ENCODE measurements around the gene MAP4.

The MAP4 gene

GRCh38 chr3:48047841-48048464, 31.7 kb upstream of the MAP4 start:
- in situ Hi-C loops (cut with MboI; ENCODE audit: low pct_unique_long_range_greater_than_20kb, low sequenced_read_pairs, unreplicated experiment), result no loop called here
- no peak for TF ChIP-seq CTCF (IDR thresholded peaks at IDR 0.05; ENCODE audit: extremely low read depth, insufficient read depth, missing control alignments)
- DNase-seq (ENCODE audit: low spot score), result no peak

GRCh38 chr3:48042071-48042760, 26.0 kb upstream of the MAP4 start:
- in situ Hi-C loops (cut with MboI; ENCODE audit: low pct_unique_long_range_greater_than_20kb, low sequenced_read_pairs, unreplicated experiment), result no loop called here
- DNase-seq (ENCODE audit: low spot score), result no peak
- TF ChIP-seq CTCF (IDR thresholded peaks at IDR 0.05; ENCODE audit: extremely low read depth, insufficient read depth, missing control alignments), result no peak

- no peak for TF ChIP-seq CTCF (IDR thresholded peaks at IDR 0.05; ENCODE audit: extremely low read depth, insufficient read depth, missing control alignments)
- no peak for DNase-seq (ENCODE audit: low spot score)
- in situ Hi-C loops (cut with MboI; ENCODE audit: low pct_unique_long_range_greater_than_20kb, low sequenced_read_pairs, unreplicated experiment), result no loop called here
These were observed 23.4 kb upstream of the MAP4 start for GRCh38 chr3:48039487-48040190.

DNA sequence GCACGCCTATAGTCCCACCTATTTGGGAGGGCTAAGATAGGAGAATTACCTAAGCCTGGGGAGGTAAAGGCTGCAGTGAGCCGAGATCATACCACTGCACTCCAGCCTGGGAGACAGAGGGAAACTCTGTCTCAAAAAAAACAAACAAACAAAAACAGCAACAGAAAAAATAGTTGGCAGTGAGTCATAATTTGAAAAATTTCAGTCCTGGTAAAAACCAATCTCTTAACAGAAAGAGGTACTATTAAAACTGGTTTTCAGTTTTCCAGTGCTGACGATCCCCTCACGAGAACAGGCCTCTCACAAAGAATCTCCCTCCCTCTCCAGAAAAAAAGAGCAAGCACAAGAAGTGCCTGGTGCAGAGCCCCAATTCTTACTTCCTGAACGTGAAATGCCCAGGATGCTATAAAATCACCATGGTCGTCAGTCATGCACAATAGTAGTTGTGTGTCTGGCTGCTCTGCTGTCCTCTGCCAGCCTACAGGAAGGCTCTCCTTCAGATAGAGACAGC, 22.8 kb upstream of the MAP4 start:
- no peak for TF ChIP-seq CTCF (IDR thresholded peaks at IDR 0.05; ENCODE audit: extremely low read depth, insufficient read depth, missing control alignments)
- DNase-seq (ENCODE audit: low spot score), result no peak
- in situ Hi-C loops (cut with MboI; ENCODE audit: low pct_unique_long_range_greater_than_20kb, low sequenced_read_pairs, unreplicated experiment), result no loop called here

GRCh38 chr3:48034000-48034516, 17.8 kb upstream of the MAP4 start:
- no peak for TF ChIP-seq CTCF (IDR thresholded peaks at IDR 0.05; ENCODE audit: extremely low read depth, insufficient read depth, missing control alignments)
- in situ Hi-C loops (cut with MboI; ENCODE audit: low pct_unique_long_range_greater_than_20kb, low sequenced_read_pairs, unreplicated experiment), result no loop called here
- DNase-seq (ENCODE audit: low spot score), result peak; percentile 30

DNA sequence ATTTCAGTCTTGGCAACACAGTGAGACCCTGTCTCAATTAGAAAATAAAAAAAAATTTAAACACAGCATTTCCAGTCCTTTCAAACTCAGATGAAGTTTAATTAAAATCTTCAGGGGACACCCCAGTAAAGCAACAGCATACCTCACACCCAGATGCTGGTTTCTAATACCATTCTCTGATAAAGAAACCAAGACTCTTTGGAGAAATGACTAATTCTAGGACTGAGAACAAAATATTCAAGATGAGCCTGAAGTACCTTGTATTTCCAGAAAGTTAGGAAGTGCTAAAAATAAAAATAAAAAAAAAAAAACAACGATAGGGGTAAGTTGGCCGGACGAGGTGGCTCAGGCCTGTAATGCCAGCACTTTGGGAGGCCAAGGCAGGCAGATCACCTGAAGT, 14.0 kb upstream of the MAP4 start:
- in situ Hi-C loops (cut with MboI; ENCODE audit: low pct_unique_long_range_greater_than_20kb, low sequenced_read_pairs, unreplicated experiment), result no loop called here
- no peak for TF ChIP-seq CTCF (IDR thresholded peaks at IDR 0.05; ENCODE audit: extremely low read depth, insufficient read depth, missing control alignments)
- no peak for DNase-seq (ENCODE audit: low spot score)
